ENCODE data around the gene OAT.

Gene OAT

DNA sequence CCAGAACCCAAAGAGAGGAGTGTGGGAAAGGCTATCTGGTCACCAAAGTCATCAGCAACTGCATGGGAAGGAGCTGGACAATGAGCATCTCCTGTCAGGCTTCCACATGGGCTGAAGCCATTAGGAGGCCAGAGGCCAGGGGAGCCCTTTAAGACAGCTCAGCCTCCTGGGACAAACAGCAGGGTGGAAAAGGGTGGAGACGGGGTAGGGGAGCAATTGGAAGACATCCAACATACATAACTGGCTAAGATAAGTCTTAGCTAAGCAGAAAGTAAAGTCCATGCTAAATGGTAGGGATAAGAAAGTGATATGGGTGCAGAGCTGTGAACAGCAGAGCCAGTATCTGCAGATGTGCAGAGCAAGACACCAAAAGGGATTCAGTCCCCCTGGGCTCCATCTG lies 1.5 kb upstream of the OAT start:
- no peak for TF ChIP-seq CTCF (conservative IDR thresholded peaks at IDR 0.05; ENCODE audit: low read depth)
- ChIA-PET CTCF (interaction anchor here (0.6 to 1.2 kb wide), 2 partner anchors 31 to 335 kb away, joined by 4 read pairs; no protein-coding TSS in a partner anchor), POLR2A (ENCODE audit: low non-redundant PET) (no interaction called here)
- H3K27ac ChIP-seq = no peak overlapping the region
- DNase-seq (ENCODE audit: low spot score) = no peak

DNA sequence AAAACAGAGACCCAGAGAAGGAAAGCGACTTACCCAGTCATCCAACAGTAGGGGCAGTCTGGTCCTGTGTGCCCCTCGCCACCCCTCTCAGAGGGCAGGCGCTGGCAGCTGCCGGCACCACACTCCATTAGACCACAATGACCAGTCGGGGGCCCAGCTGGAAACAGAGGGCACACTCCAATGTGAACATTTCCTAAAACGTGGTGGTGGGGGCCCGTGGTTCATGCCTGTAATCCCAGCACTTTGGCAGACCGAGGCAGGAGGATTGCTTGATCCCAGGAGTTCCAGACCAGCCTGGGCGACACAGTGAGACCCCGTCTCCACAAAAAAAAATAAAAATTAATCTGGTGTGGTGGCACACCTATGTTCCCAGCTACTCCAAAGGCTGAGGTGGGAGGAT lies 912 bp upstream of the OAT start:
- TF ChIP-seq CTCF (conservative IDR thresholded peaks at IDR 0.05; ENCODE audit: low read depth) = no peak
- ChIA-PET CTCF (interaction anchor here (0.6 to 1.2 kb wide), 4 partner anchors 9 to 335 kb away, joined by 3 to 5 read pairs (median 4); no protein-coding TSS in a partner anchor), POLR2A (ENCODE audit: low non-redundant PET) (no interaction called here)
- peak overlapping the region; percentile 80 for H3K27ac ChIP-seq
- no peak for DNase-seq (ENCODE audit: low spot score)

DNA sequence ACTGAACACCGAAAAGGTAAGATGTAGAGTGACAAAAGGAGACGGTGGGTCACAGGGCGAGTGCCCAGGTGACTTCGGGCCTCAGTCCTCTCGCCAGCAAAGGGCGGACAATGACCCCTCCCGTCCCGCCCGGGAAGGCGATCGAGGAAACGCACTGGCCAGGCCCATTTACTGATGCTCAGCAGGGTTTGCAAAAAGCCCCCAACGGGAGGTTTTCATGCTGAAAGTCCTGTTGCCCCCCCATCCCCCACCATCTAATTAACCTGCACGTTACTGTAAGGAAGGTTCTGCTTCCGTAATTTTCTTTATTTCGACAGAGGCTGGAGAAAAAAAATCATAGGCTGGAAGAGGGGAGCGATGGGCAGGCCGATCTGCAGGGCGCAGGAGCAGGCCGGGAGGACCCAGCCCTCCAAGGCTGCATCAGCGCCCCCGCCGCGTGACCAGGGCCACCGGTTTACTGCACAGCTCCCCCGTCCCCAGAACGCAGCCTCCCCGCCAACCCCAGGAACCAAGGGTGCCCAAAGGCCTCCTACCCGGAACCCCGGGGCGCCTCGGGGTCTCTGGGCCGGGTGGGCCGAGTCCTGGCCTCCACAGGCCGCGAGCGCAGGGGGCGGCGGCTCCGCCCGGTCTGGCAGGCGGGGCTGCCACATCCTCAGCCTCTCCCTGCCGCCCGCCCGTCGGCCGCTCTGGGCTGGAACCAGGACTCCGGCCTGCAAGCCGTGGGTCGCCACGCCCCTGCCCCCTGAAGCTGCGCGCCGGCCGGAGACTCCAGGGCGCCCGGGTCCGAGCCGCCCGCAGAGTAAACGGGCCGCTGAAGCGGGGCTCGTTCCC lies 613 bp downstream of the OAT start:
- CTCF ChIA-PET = interaction anchor here (0.7 to 1.4 kb wide), 3 partner anchors 11 to 29 kb away, joined by 3 to 11 read pairs (median 3); no protein-coding TSS in a partner anchor
- no peak for TF ChIP-seq CTCF (conservative IDR thresholded peaks at IDR 0.05; ENCODE audit: low read depth)
- H3K27ac ChIP-seq = peak overlapping the region; percentile 80
- peak; percentile 63 for DNase-seq (ENCODE audit: low spot score)
- POLR2A ChIA-PET (ENCODE audit: low non-redundant PET) = interaction anchor here (0.7 to 1.0 kb wide), 2 partner anchors 44 to 415 kb away, joined by 4 to 6 read pairs; partner anchors contain the start of gene LHPP

DNA sequence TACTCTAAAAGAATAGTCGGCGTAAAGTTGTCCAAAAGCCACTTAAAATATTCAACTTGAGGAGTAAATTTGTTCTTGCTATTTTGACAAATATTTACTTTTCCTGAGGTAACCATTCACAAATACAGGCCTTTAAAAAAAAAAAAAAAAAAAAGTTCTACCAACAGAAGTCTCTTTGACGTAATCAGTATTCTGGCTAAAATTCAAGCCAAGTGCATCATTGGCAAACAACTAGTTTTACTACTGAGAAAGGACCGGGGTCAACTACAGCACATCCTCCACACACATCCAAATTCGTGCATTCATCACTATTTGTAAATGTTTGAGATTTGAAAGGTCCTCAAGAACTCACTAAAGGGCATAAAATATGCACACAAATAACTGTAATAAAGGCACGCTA lies 2.0 kb downstream of the OAT start:
- H3K27ac ChIP-seq = no peak overlapping the region
- POLR2A ChIA-PET (ENCODE audit: low non-redundant PET) = no interaction called here
- CTCF ChIA-PET = interaction anchor here (0.6 to 2.1 kb wide), 3 partner anchors 13 to 353 kb away, joined by 3 to 11 read pairs (median 7); no protein-coding TSS in a partner anchor
- no peak for DNase-seq (ENCODE audit: low spot score)
- TF ChIP-seq CTCF (conservative IDR thresholded peaks at IDR 0.05; ENCODE audit: low read depth) = no peak

GRCh38 chr10:124415210-124415609 lies 3.5 kb downstream of the OAT start:
- H3K27ac ChIP-seq = peak overlapping the region; percentile 63
- DNase-seq (ENCODE audit: low spot score) = no peak
- CTCF ChIA-PET = interaction anchor here (1.0 to 2.1 kb wide), 3 partner anchors 11 to 115 kb away, joined by 4 to 7 read pairs (median 6); no protein-coding TSS in a partner anchor
- POLR2A ChIA-PET (ENCODE audit: low non-redundant PET) = no interaction called here
- no peak for TF ChIP-seq CTCF (conservative IDR thresholded peaks at IDR 0.05; ENCODE audit: low read depth)

GRCh38 chr10:124414076-124414475 lies 4.6 kb downstream of the OAT start:
- TF ChIP-seq CTCF (conservative IDR thresholded peaks at IDR 0.05; ENCODE audit: low read depth) = no peak
- no peak overlapping the region for H3K27ac ChIP-seq
- no peak for DNase-seq (ENCODE audit: low spot score)
- ChIA-PET CTCF (interaction anchor here (0.6 to 1.4 kb wide), 3 partner anchors 10 to 23 kb away, joined by 3 to 6 read pairs (median 4); no protein-coding TSS in a partner anchor), POLR2A (ENCODE audit: low non-redundant PET) (no interaction called here)

Measured in RWPE1 (cell line).